ENCODE data around the gene HERC6.

DNA sequence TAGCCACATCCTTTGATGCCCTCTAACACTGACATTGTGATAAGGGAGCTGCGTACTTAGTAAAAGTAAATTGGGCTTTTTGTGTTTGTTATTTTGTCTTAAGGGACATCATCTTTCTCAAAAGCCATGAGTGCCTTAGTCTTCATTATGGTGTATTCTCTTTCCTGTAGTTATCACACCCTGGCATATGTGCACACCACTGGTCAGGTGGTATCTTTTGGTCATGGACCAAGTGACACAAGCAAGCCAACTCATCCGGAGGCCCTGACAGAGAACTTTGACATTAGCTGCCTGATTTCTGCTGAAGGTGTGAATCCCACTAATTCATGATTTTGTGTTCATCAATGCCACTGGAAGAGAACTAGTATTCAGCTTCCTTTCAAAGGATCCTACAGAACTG is 18.0 kb downstream of the HERC6 start:
- no peak for TF ChIP-seq POLR2AphosphoS5 (IDR thresholded peaks at IDR 0.05; ENCODE audit: low read depth)
- TF ChIP-seq, protein P1, sequence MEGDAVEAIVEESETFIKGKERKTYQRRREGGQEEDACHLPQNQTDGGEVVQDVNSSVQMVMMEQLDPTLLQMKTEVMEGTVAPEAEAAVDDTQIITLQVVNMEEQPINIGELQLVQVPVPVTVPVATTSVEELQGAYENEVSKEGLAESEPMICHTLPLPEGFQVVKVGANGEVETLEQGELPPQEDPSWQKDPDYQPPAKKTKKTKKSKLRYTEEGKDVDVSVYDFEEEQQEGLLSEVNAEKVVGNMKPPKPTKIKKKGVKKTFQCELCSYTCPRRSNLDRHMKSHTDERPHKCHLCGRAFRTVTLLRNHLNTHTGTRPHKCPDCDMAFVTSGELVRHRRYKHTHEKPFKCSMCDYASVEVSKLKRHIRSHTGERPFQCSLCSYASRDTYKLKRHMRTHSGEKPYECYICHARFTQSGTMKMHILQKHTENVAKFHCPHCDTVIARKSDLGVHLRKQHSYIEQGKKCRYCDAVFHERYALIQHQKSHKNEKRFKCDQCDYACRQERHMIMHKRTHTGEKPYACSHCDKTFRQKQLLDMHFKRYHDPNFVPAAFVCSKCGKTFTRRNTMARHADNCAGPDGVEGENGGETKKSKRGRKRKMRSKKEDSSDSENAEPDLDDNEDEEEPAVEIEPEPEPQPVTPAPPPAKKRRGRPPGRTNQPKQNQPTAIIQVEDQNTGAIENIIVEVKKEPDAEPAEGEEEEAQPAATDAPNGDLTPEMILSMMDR (IDR thresholded peaks at IDR 0.05; ENCODE audit: insufficient read depth, low read length), result no peak
- no peak for TF ChIP-seq SPI1 (IDR thresholded peaks at IDR 0.05; ENCODE audit: borderline replicate concordance, low read depth)
- no peak for TF ChIP-seq GABPA (IDR thresholded peaks at IDR 0.05; ENCODE audit: low read depth)

Measured in HL-60 (cell line).